Measurements from ENCODE around the gene SOX6.

Gene SOX6

DNA sequence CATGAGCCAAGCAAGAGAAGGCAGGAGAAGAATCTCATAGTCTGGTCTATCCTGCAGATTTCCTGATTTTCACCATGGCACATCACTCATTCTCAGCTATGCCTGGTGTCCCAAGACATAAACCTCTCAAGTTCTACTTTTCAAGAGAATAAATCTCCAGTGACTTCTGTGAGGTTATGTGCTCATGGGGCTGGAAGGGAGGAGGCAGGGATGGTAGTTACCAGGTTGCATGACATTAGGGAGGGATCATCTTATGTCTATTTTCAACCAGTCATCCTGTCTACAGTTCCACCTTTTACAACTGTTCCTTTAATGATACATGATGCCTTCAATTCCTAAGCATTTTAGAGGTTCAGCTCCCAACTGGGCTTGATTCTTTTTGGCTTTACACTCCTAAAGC lies 297.7 kb downstream of the SOX6 start:
- no peaks in the 10 kb centered on the region for H3K4me1 ChIP-seq (ENCODE audit: low read depth, poor library complexity, severe bottlenecking)
- H3K4me2 ChIP-seq: no peak overlapping the region
- H3K9ac ChIP-seq: no peak overlapping the region
- H4K20me1 ChIP-seq (ENCODE audit: insufficient read depth): no peaks in the 10 kb centered on the region
- no peak overlapping the region for H3K27ac ChIP-seq
- H3K79me2 ChIP-seq (ENCODE audit: insufficient read depth, low read depth): no peaks in the 10 kb centered on the region
- H2AFZ ChIP-seq (ENCODE audit: low read depth): no peak overlapping the region
- no peak for TF ChIP-seq CTCF (conservative IDR thresholded peaks at IDR 0.05; ENCODE audit: low read depth, low read length)
- H3K4me3 ChIP-seq (IDR thresholded peaks at IDR 0.05; ENCODE audit: insufficient read depth, low read depth, low read length): no peak overlapping the region
- H3K27me3 ChIP-seq (ENCODE audit: insufficient read depth, low read depth): no peaks in the 10 kb centered on the region
- no peaks in the 10 kb centered on the region for H3K36me3 ChIP-seq (ENCODE audit: insufficient read depth)

DNA sequence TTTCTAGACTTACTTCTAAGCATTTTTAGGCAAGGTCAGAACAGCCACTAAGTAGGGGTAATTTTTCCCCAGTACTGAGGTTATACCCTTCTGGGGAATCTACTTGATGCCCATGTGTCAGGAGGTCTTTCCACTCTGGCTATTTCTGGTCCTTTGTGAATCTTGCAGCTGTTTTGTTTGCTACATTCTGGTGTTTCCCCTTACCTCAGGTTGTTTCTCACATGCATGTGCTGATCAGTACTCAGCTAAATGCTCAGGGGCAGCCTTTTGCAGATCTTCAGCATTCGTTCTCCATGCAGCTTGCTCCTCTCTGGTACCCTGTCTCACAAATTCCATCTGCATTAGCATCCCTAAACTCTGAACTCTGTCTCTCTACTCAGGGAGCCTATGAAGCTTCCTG lies 303.6 kb downstream of the SOX6 start:
- Histone ChIP-seq H3K9ac (no peak overlapping the region), H3K79me2 (ENCODE audit: insufficient read depth, low read depth) (no peaks in the 10 kb centered on the region), H3K4me2 (no peak overlapping the region), H3K36me3 (ENCODE audit: insufficient read depth) (no peaks in the 10 kb centered on the region), H3K4me1 (ENCODE audit: low read depth, poor library complexity, severe bottlenecking) (no peaks in the 10 kb centered on the region), H3K27me3 (ENCODE audit: insufficient read depth, low read depth) (no peaks in the 10 kb centered on the region), H3K27ac (no peak overlapping the region), H2AFZ (ENCODE audit: low read depth) (no peak overlapping the region), H4K20me1 (ENCODE audit: insufficient read depth) (no peaks in the 10 kb centered on the region), H3K4me3 (IDR thresholded peaks at IDR 0.05; ENCODE audit: insufficient read depth, low read depth, low read length) (no peak overlapping the region)
- no peak for TF ChIP-seq CTCF (conservative IDR thresholded peaks at IDR 0.05; ENCODE audit: low read depth, low read length)

GRCh38 chr11:16049611-16050010 lies 306.7 kb downstream of the SOX6 start:
- H3K27me3 ChIP-seq (ENCODE audit: insufficient read depth, low read depth): no peaks in the 10 kb centered on the region
- H2AFZ ChIP-seq (ENCODE audit: low read depth): no peak overlapping the region
- no peaks in the 10 kb centered on the region for H3K36me3 ChIP-seq (ENCODE audit: insufficient read depth)
- H3K4me1 ChIP-seq (ENCODE audit: low read depth, poor library complexity, severe bottlenecking): no peaks in the 10 kb centered on the region
- H4K20me1 ChIP-seq (ENCODE audit: insufficient read depth): no peaks in the 10 kb centered on the region
- H3K4me2 ChIP-seq: no peak overlapping the region
- H3K9ac ChIP-seq: no peak overlapping the region
- no peak for TF ChIP-seq CTCF (conservative IDR thresholded peaks at IDR 0.05; ENCODE audit: low read depth, low read length)
- H3K4me3 ChIP-seq (IDR thresholded peaks at IDR 0.05; ENCODE audit: insufficient read depth, low read depth, low read length): no peak overlapping the region
- H3K79me2 ChIP-seq (ENCODE audit: insufficient read depth, low read depth): no peaks in the 10 kb centered on the region
- H3K27ac ChIP-seq: no peak overlapping the region

- Histone ChIP-seq H3K27me3 (ENCODE audit: insufficient read depth, low read depth) (no peaks in the 10 kb centered on the region), H2AFZ (ENCODE audit: low read depth) (no peak overlapping the region), H3K4me3 (IDR thresholded peaks at IDR 0.05; ENCODE audit: insufficient read depth, low read depth, low read length) (no peak overlapping the region), H3K27ac (no peak overlapping the region), H4K20me1 (ENCODE audit: insufficient read depth) (no peaks in the 10 kb centered on the region), H3K4me1 (ENCODE audit: low read depth, poor library complexity, severe bottlenecking) (no peaks in the 10 kb centered on the region), H3K9ac (no peak overlapping the region), H3K36me3 (ENCODE audit: insufficient read depth) (no peaks in the 10 kb centered on the region), H3K79me2 (ENCODE audit: insufficient read depth, low read depth) (no peaks in the 10 kb centered on the region), H3K4me2 (no peak overlapping the region)
- no peak for TF ChIP-seq CTCF (conservative IDR thresholded peaks at IDR 0.05; ENCODE audit: low read depth, low read length)
Measured at GRCh38 chr11:16047073-16047472, 309.3 kb downstream of the SOX6 start.

DNA sequence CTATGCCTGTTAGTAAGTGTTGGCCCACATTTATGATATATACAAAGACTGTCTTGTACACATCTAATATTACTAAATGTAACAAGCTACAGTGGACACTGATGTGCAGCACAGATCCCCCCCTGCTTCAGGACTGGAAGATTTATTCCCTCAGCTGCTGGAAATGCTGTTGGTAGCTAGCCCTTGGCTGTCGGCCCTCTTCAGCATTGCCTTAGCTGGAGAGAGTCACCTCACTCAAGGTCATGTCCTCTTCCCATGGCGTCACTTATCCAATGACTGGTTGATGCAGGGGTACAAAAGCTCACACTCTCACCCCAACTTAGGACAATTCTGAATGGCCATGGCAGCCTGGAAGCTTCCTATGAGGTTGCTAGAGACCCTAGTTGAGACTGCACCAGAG lies 312.7 kb downstream of the SOX6 start:
- Histone ChIP-seq H2AFZ (ENCODE audit: low read depth) (no peak overlapping the region), H3K9ac (no peak overlapping the region), H3K27me3 (ENCODE audit: insufficient read depth, low read depth) (no peaks in the 10 kb centered on the region), H3K4me1 (ENCODE audit: low read depth, poor library complexity, severe bottlenecking) (no peaks in the 10 kb centered on the region), H3K36me3 (ENCODE audit: insufficient read depth) (no peaks in the 10 kb centered on the region), H3K27ac (no peak overlapping the region), H3K79me2 (ENCODE audit: insufficient read depth, low read depth) (no peaks in the 10 kb centered on the region), H3K4me3 (IDR thresholded peaks at IDR 0.05; ENCODE audit: insufficient read depth, low read depth, low read length) (no peak overlapping the region), H3K4me2 (no peak overlapping the region), H4K20me1 (ENCODE audit: insufficient read depth) (no peaks in the 10 kb centered on the region)
- no peak for TF ChIP-seq CTCF (conservative IDR thresholded peaks at IDR 0.05; ENCODE audit: low read depth, low read length)
